GM12891 (cell line): Measurements from ENCODE around the gene RINT1.

Experiments used
- DNase-seq: peaks from one replicate; pipeline ENCODE4 v3.0.0; 2011; ENCODE audit warnings: low spot score; ENCODE audit not compliant: insufficient read length
- FAIRE-seq: peaks from 2 replicates; lab custom pipeline; 2011; peaks lifted over from hg19 to GRCh38; lab: Jason Lieb, UNC
- PAX5 ChIP-seq: IDR thresholded peaks from 2 replicates; pipeline ENCODE4 v1.6.1; 2011; ENCODE audit warnings: low read length, moderate library complexity, mild to moderate bottlenecking; ENCODE audit not compliant: insufficient read depth, severe bottlenecking
- POLR2A ChIP-seq: IDR thresholded peaks from 2 replicates; pipeline ENCODE4 v1.6.1; 2011; ENCODE audit warnings: low read depth, low read length, control low read depth
- POLR2AphosphoS5 ChIP-seq: IDR thresholded peaks from 2 replicates; pipeline ENCODE4 v1.6.1; 2011; ENCODE audit warnings: low read depth, low read length, control low read depth
- POU2F2 ChIP-seq: IDR thresholded peaks from 2 replicates; pipeline ENCODE4 v1.6.1; 2011; ENCODE audit warnings: low read depth, mild to moderate bottlenecking, control low read depth, low read length, moderate library complexity
- SPI1 ChIP-seq: IDR thresholded peaks from 2 replicates; pipeline ENCODE4 v1.6.1; 2011; ENCODE audit warnings: low read depth, low read length, control low read depth
- TAF1 ChIP-seq: IDR thresholded peaks from 2 replicates; pipeline ENCODE4 v1.6.1; 2011; ENCODE audit warnings: low read depth, low read length, control low read depth

Gene RINT1

GRCh38 chr7:105613611-105614330 lies 81.8 kb downstream of the RINT1 start:
- FAIRE-seq (no peak), DNase-seq (no peak)
- TF ChIP-seq SPI1 (no peak), POU2F2 (no peak), POLR2A (no peak), TAF1 (no peak), PAX5 (no peak), POLR2AphosphoS5 (no peak)

GRCh38 chr7:105614341-105614840 lies 82.4 kb downstream of the RINT1 start:
- TF ChIP-seq POLR2AphosphoS5: no peak
- no peak for TF ChIP-seq POLR2A
- no peak for TF ChIP-seq POU2F2
- no peak for TF ChIP-seq PAX5
- TF ChIP-seq TAF1: no peak
- no peak for TF ChIP-seq SPI1
- DNase-seq: no peak
- FAIRE-seq: no peak
